Activated T-helper 1 cell treated with anti-CD3 and anti-CD28 coated beads, Interleukin-12 subunit alpha, Interleukin-12 subunit beta, Interleukin-2, Interleukin-4 antibody, amounts not matched to agents 30 ng/mL and 10 ng/mL and 1 ng/mL, durations not matched to agents 14 hours and 24 hours and 36 hours (primary cell): ENCODE results near the gene TCF7L2. TPM values are rescaled to one million over a fixed set of nuclear protein-coding genes. Genes with fewer than 3 reads are reported as not detected.

Experiments used
- DNase-seq: peaks from one replicate; pipeline ENCODE4 v3.0.0; 2021; ENCODE audit warnings: low spot score
- H3K27ac Mint-ChIP-seq: one replicate; pipeline ENCODE4 v1.8.0; 2021; ENCODE audit warnings: mild to moderate bottlenecking, mixed read lengths
- H3K27me3 Mint-ChIP-seq: one replicate; pipeline ENCODE4 v1.8.0; 2022; ENCODE audit warnings: mild to moderate bottlenecking, moderate library complexity, mixed read lengths; ENCODE audit not compliant: insufficient read depth
- H3K36me3 Mint-ChIP-seq: one replicate; pipeline ENCODE4 v1.8.0; 2021; ENCODE audit warnings: low read depth, mixed read lengths
- H3K4me1 Mint-ChIP-seq: one replicate; pipeline ENCODE4 v1.8.0; 2021; ENCODE audit warnings: low read depth, mixed read lengths
- H3K4me3 Mint-ChIP-seq: one replicate; pipeline ENCODE4 v1.8.0; 2021; ENCODE audit warnings: mild to moderate bottlenecking, moderate library complexity, mixed read lengths
- H3K9me3 Mint-ChIP-seq: one replicate; pipeline ENCODE4 v1.8.0; 2021; ENCODE audit warnings: mixed read lengths
- intact Hi-C: fragments of 100-400 bp; cut with micrococcal nuclease; formaldehyde crosslinking; loops from one replicate; pipeline ENCODE4 v1.15.1; 2024
- total RNA-seq: library from RNA; stranded (reverse); gene quantifications from 2 replicates; pipeline ENCODE4 v1.2.3, GENCODE V29; 2022

Gene TCF7L2
- total RNA-seq, 1 donor from 2014 or later: 0.36 TPM

DNA sequence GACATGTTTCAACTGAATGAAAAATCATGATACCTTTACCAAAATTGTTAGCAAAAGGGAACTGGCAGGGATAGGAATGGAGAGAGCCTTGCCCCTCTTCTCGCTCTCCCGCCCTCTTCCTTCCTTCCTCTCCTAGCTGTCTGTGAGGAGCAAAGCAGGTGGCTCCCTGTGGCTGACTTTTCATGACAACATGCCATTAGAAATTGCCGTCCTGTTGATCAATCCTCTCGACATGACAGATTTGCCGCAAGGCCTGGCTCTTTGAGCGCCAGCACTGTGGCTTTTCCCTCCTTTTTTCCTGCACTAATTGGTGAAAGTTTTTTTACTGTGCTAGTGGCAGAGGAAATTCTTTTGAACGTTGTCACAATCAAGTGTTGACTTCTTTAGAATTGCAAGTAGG is 171.1 kb downstream of the TCF7L2 start:
- Mint-ChIP-seq H3K4me1 (no peaks in the 10 kb centered on the region), H3K27ac (no peak overlapping the region), H3K9me3 (no peaks in the 10 kb centered on the region), H3K27me3 (peaks cover 14% of the 10 kb centered on the region), H3K4me3 (no peak overlapping the region), H3K36me3 (no peaks in the 10 kb centered on the region)
- DNase-seq: no peak
- intact Hi-C loops: loop anchor here (10.0 kb wide), 1 partner anchor 264 kb away; no protein-coding TSS in a partner anchor

- H3K4me3 Mint-ChIP-seq: no peak overlapping the region
- H3K9me3 Mint-ChIP-seq: no peaks in the 10 kb centered on the region
- no peaks in the 10 kb centered on the region for H3K36me3 Mint-ChIP-seq
- H3K27me3 Mint-ChIP-seq: peaks cover 26% of the 10 kb centered on the region
- DNase-seq: no peak
- intact Hi-C loops: loop anchor here (10.0 kb wide), 1 partner anchor 262 kb away; no protein-coding TSS in a partner anchor
- H3K27ac Mint-ChIP-seq: no peak overlapping the region
- no peaks in the 10 kb centered on the region for H3K4me1 Mint-ChIP-seq
Measured at GRCh38 chr10:113122947-113123346, 172.9 kb downstream of the TCF7L2 start.

GRCh38 chr10:113124724-113125123 is 174.7 kb downstream of the TCF7L2 start:
- H3K4me1 Mint-ChIP-seq: no peaks in the 10 kb centered on the region

DNA sequence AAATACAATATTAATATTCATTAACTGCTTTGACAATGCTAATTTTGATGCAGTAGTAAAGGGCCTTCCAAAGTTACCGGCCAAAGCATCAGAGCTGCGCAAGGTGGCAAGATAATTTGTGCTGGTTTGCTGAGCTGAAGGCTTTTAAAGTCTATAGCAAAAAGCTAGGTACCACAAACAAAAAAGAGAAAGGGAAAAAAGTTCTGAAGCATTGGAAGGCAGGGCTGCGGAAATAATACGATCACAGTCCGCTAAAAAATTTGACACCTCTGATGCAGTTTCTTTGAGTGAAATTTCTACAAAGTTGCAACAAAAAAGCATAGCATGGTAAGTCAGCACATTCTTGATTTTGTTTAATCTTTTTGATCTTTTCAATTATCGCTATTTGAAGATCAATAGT is 175.6 kb downstream of the TCF7L2 start:
- no peak for DNase-seq
- intact Hi-C loops: loop anchor here (5.0 to 10.0 kb wide), 2 partner anchors 259 to 648 kb away; no protein-coding TSS in a partner anchor

More at GRCh38 chr10:113124724-113125123, 174.7 kb downstream of the TCF7L2 start:
- Mint-ChIP-seq H3K36me3 (no peaks in the 10 kb centered on the region), H3K4me3 (no peak overlapping the region), H3K27me3 (peaks cover 35% of the 10 kb centered on the region), H3K9me3 (no peaks in the 10 kb centered on the region), H3K27ac (no peak overlapping the region)
- DNase-seq: no peak
- intact Hi-C loops: loop anchor here (5.0 to 10.0 kb wide), 2 partner anchors 260 to 647 kb away; no protein-coding TSS in a partner anchor

GRCh38 chr10:113126229-113127201 is 176.5 kb downstream of the TCF7L2 start:
- no peak for DNase-seq
- H3K4me3 Mint-ChIP-seq: no peak overlapping the region

More for the DNA sequence above, 175.6 kb downstream of the TCF7L2 start:
- Mint-ChIP-seq H3K4me1 (no peaks in the 10 kb centered on the region), H3K4me3 (no peak overlapping the region), H3K9me3 (no peaks in the 10 kb centered on the region), H3K27me3 (peaks cover 35% of the 10 kb centered on the region), H3K36me3 (no peaks in the 10 kb centered on the region), H3K27ac (no peak overlapping the region)

DNA sequence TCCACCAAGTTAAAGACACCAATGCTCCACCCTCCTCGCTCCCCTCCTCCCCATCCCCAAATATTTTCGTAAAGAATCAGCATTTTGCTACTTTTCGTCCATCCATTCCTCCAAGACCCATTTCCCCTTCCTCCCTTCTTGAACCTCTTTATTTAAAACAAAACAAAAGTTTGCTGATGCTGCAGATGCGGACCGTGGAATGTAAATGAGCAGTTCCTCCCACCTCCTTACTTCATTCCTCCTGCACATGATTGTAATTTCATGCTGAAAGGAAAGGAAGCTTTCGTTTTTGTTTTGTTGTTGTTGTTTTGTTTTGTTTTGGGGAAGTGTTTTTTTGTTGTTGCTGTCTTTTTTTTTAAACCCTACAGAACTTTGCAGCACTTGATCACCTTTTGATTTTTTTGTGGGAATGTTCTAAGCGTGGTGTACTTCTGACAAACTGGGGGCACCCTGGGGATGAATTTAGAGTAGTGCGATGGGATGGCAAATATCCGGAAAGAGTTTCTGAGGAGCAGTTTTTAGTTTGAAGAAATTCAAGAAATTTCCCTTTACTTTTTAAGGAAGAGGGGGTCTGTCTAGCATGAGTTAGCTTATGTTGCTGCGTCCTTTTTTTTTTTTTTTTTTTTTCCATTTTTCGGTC is 177.3 kb downstream of the TCF7L2 start:
- Mint-ChIP-seq H3K27ac (no peak overlapping the region), H3K36me3 (no peaks in the 10 kb centered on the region), H3K27me3 (peaks cover 38% of the 10 kb centered on the region), H3K4me1 (no peaks in the 10 kb centered on the region), H3K4me3 (no peak overlapping the region), H3K9me3 (no peaks in the 10 kb centered on the region)
- intact Hi-C loops: loop anchor here (5.0 to 10.0 kb wide), 2 partner anchors 257 to 650 kb away; no protein-coding TSS in a partner anchor
- no peak for DNase-seq

More at GRCh38 chr10:113126229-113127201, 176.5 kb downstream of the TCF7L2 start:
- Mint-ChIP-seq H3K4me1 (no peaks in the 10 kb centered on the region), H3K36me3 (no peaks in the 10 kb centered on the region), H3K27ac (no peak overlapping the region), H3K27me3 (peaks cover 35% of the 10 kb centered on the region), H3K9me3 (no peaks in the 10 kb centered on the region)
- intact Hi-C loops: loop anchor here (5.0 to 10.0 kb wide), 2 partner anchors 258 to 649 kb away; no protein-coding TSS in a partner anchor

- Mint-ChIP-seq H3K27ac (no peak overlapping the region), H3K9me3 (no peaks in the 10 kb centered on the region), H3K27me3 (peaks cover 38% of the 10 kb centered on the region), H3K4me1 (no peaks in the 10 kb centered on the region), H3K4me3 (no peak overlapping the region), H3K36me3 (no peaks in the 10 kb centered on the region)
- intact Hi-C loops: loop anchor here (5.0 to 10.0 kb wide), 2 partner anchors 257 to 651 kb away; no protein-coding TSS in a partner anchor
- DNase-seq: no peak
Measured at GRCh38 chr10:113127901-113128283, 177.8 kb downstream of the TCF7L2 start.

DNA sequence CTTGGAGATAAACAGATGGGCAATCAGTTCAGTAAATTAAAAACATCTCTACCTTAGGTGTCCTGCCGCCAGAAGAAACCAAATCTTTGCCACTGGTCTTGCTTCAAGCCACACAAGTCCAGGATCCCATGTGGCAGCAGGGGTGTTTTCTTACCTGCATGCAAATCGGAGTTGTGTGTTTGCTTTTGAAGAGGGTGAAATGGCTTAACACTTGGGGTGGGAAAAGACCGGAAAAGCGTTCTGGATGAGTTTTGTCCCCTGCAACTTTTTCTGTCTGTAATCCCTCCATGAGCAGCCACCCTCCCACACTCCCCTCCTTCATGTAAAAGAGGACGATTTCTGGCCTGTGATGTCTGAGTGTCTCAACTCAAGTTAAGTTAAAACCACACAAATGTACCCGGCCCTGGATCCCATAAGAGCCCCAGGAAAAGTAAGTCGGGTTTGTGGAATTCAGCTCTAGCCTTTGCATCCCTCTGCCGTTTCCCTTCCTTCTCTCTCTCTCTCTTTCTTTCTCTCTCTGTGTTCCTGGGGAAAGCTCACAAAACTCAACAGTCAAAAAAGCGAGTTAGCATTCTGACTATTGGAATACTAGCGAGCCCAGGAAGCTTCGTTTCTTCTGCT is 178.5 kb downstream of the TCF7L2 start:
- Mint-ChIP-seq H3K4me3 (no peak overlapping the region), H3K36me3 (no peaks in the 10 kb centered on the region), H3K4me1 (no peaks in the 10 kb centered on the region), H3K9me3 (no peaks in the 10 kb centered on the region), H3K27ac (no peak overlapping the region), H3K27me3 (peaks cover 38% of the 10 kb centered on the region)
- DNase-seq: no peak
- intact Hi-C loops: loop anchor here (5.0 to 10.0 kb wide), 2 partner anchors 256 to 651 kb away; no protein-coding TSS in a partner anchor

- DNase-seq: no peak
- no peaks in the 10 kb centered on the region for H3K4me1 Mint-ChIP-seq
- intact Hi-C loops: loop anchor here (5.0 to 10.0 kb wide), 2 partner anchors 256 to 652 kb away; no protein-coding TSS in a partner anchor
- no peaks in the 10 kb centered on the region for H3K36me3 Mint-ChIP-seq
- H3K27me3 Mint-ChIP-seq: peaks cover 36% of the 10 kb centered on the region
- no peaks in the 10 kb centered on the region for H3K9me3 Mint-ChIP-seq
- no peak overlapping the region for H3K4me3 Mint-ChIP-seq
- no peak overlapping the region for H3K27ac Mint-ChIP-seq
Measured at GRCh38 chr10:113129117-113129516, 179.1 kb downstream of the TCF7L2 start.

GRCh38 chr10:113130014-113130641 is 180.1 kb downstream of the TCF7L2 start:
- no peaks in the 10 kb centered on the region for H3K4me1 Mint-ChIP-seq
- H3K4me3 Mint-ChIP-seq: no peak overlapping the region
- no peaks in the 10 kb centered on the region for H3K9me3 Mint-ChIP-seq
- intact Hi-C loops: no loop called here
- no peak overlapping the region for H3K27ac Mint-ChIP-seq
- H3K27me3 Mint-ChIP-seq: peaks cover 32% of the 10 kb centered on the region
- no peaks in the 10 kb centered on the region for H3K36me3 Mint-ChIP-seq
- no peak for DNase-seq

DNA sequence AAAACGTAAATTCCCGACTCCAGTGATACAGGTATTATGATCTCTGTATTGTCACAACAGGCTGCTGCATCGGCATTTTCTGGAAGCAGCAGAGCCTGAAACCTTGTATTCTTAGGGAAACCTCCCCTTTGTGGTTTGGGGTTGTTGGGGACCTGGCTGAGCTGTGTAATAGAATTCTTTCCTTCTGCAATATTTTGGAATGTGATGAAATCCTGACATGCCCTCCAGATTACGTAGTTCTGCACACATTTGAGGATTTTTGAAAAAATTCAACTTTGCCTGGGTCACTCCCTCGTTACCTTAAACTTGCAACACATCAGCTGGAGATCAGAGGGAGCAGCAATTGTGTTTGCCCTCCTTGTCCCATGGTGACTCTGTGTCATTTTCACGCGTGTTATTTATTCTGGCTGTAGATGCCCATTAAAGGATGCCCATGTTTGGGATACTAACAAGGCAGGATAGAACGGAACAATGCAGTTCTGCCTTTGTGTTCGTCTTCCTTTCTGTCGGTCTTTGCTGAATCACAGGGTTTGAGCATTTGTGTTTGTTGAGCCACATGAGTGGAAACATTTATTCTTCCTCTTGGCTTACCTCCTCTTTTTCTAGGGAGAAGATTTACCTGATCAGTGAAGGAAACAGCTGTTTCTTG is 181.7 kb downstream of the TCF7L2 start:
- H3K27ac Mint-ChIP-seq: no peak overlapping the region
- H3K4me1 Mint-ChIP-seq: no peaks in the 10 kb centered on the region
- no peaks in the 10 kb centered on the region for H3K36me3 Mint-ChIP-seq
- no peaks in the 10 kb centered on the region for H3K9me3 Mint-ChIP-seq
- no peak for DNase-seq
- no peak overlapping the region for H3K4me3 Mint-ChIP-seq
- peaks cover 22% of the 10 kb centered on the region for H3K27me3 Mint-ChIP-seq
- intact Hi-C loops: no loop called here
